Ishikawa (cell line): Measurements from ENCODE around the gene LSM12.

Source experiments
- CREB1 ChIP-seq: IDR thresholded peaks from 2 replicates; pipeline ENCODE4 v1.6.1; 2012; ENCODE audit warnings: low read depth
- EP300 ChIP-seq: IDR thresholded peaks from 2 replicates; pipeline ENCODE4 v1.6.1; 2012; ENCODE audit warnings: borderline replicate concordance
- NFIC ChIP-seq: IDR thresholded peaks from 2 replicates; pipeline ENCODE4 v1.6.1; 2012
- TCF12 ChIP-seq: IDR thresholded peaks from 2 replicates; pipeline ENCODE4 v1.6.1; 2012; ENCODE audit warnings: low read depth
- TF ChIP-seq, protein P1 (sequence below): IDR thresholded peaks from 2 replicates; pipeline ENCODE4 v1.6.1; 2012; ENCODE audit warnings: low read depth, mild to moderate bottlenecking

DNA sequence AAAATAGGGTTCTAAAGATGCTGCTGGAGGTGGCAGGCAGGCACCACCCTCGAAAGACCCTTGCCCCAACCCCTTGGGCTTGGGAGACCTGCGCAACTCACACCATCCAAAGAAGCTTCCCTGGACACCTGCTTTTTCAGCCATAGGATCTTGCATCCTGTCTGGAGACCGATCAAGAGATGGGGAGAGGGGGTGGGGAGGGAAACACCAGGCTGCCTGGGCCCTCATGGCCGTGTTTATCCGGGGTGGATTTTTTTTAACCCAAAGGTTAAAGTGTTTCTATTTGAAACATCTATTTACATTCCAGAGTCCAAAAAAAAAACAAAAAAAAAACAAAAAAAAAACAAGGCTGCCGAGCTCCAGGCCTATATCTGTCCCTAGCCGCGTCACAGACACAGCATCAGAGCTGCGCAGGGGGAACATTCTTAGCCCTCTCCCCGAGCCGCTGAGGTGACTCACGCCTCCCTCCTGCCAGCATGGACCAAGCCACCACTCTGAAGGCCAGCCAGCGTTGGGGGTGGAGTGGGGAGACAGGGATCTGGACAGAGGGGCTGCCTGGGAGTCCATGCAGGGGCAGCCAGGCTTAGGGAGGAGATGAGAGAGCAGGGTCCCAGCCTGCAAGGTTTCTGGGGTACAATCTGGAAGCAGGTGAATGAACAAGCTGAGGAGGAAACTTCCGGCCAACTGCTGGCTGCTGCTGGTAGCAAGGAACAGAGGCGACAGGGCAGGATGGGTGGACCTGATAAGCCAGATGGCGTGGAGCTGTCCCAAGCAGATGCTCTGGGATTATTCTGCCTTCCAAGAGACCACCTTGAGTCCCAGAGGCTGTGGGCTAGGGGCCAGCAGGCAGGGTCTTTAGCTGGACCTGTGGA lies 42.2 kb upstream of the LSM12 start:
- TF ChIP-seq, protein P1, sequence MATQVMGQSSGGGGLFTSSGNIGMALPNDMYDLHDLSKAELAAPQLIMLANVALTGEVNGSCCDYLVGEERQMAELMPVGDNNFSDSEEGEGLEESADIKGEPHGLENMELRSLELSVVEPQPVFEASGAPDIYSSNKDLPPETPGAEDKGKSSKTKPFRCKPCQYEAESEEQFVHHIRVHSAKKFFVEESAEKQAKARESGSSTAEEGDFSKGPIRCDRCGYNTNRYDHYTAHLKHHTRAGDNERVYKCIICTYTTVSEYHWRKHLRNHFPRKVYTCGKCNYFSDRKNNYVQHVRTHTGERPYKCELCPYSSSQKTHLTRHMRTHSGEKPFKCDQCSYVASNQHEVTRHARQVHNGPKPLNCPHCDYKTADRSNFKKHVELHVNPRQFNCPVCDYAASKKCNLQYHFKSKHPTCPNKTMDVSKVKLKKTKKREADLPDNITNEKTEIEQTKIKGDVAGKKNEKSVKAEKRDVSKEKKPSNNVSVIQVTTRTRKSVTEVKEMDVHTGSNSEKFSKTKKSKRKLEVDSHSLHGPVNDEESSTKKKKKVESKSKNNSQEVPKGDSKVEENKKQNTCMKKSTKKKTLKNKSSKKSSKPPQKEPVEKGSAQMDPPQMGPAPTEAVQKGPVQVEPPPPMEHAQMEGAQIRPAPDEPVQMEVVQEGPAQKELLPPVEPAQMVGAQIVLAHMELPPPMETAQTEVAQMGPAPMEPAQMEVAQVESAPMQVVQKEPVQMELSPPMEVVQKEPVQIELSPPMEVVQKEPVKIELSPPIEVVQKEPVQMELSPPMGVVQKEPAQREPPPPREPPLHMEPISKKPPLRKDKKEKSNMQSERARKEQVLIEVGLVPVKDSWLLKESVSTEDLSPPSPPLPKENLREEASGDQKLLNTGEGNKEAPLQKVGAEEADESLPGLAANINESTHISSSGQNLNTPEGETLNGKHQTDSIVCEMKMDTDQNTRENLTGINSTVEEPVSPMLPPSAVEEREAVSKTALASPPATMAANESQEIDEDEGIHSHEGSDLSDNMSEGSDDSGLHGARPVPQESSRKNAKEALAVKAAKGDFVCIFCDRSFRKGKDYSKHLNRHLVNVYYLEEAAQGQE: no peak
- no peak for TF ChIP-seq NFIC
- TF ChIP-seq EP300: no peak
- no peak for TF ChIP-seq CREB1
- no peak for TF ChIP-seq TCF12
